HG03045 (cell line): ENCODE data around the gene HYAL2.
"Not testable (repeated sequence)": the region's sequence is repeated elsewhere in the genome, so short reads cannot be mapped to it uniquely, and the experiment has no call there.

Experiments used
- ATAC-seq: cut with Tn5 transposase; IDR thresholded peaks from one replicate; pipeline ENCODE4 v1.9.1; 2021; ENCODE audit warnings: mild to moderate bottlenecking, moderate library complexity; ENCODE audit not compliant: unreplicated experiment

HYAL2 gene

GRCh38 chr3:50316657-50317242 lies 5.8 kb downstream of the HYAL2 start:
- no peak for ATAC-seq

GRCh38 chr3:50314816-50315215 lies 7.7 kb downstream of the HYAL2 start:
- ATAC-seq, result no peak

- ATAC-seq, result no peak
Measured at GRCh38 chr3:50314342-50314741, 8.2 kb downstream of the HYAL2 start.

- ATAC-seq, result not testable (repeated sequence)
Measured at GRCh38 chr3:50312041-50312440, 10.5 kb downstream of the HYAL2 start.

- ATAC-seq, result no peak
Measured at GRCh38 chr3:50304601-50305000, 17.9 kb downstream of the HYAL2 start.

- ATAC-seq, result no peak
Measured at GRCh38 chr3:50303013-50303815, 19.3 kb downstream of the HYAL2 start, which contains the start of gene HYAL1. TSS of gene HYAL1 (minus strand) at chr3:50303574. CDS start at chr3:50302956, 618 bp downstream.

GRCh38 chr3:50302095-50303012 lies 20.2 kb downstream of the HYAL2 start:
- ATAC-seq, result no peak

- ATAC-seq, result no peak
Measured at GRCh38 chr3:50300681-50301254, 21.8 kb downstream of the HYAL2 start.

GRCh38 chr3:50299929-50300680 lies 22.4 kb downstream of the HYAL2 start:
- ATAC-seq, result no peak

- no peak for ATAC-seq
Measured at GRCh38 chr3:50299638-50299928, 23.0 kb downstream of the HYAL2 start.

- ATAC-seq, result peak; percentile 81
Measured at GRCh38 chr3:50298836-50299637, 23.5 kb downstream of the HYAL2 start, which contains the start of the genes HYAL3 and NAA80. TSS of gene HYAL3 (minus strand) at chr3:50299405. CDS start at chr3:50295602, 3,803 bp downstream. TSS of gene NAA80 (minus strand) at chr3:50299405. CDS start at chr3:50297463, 1,942 bp downstream.

GRCh38 chr3:50297896-50298725 lies 24.4 kb downstream of the HYAL2 start:
- no peak for ATAC-seq

GRCh38 chr3:50297384-50297775 lies 25.2 kb downstream of the HYAL2 start:
- no peak for ATAC-seq

GRCh38 chr3:50296721-50297383 lies 25.7 kb downstream of the HYAL2 start:
- ATAC-seq, result no peak

- no peak for ATAC-seq
Measured at GRCh38 chr3:50295553-50296431, 26.8 kb downstream of the HYAL2 start.

- ATAC-seq, result no peak
Measured at GRCh38 chr3:50294492-50295403, 27.8 kb downstream of the HYAL2 start.
